ENCODE data around the gene GZMH.
"Not testable (repeated sequence)": the region's sequence is repeated elsewhere in the genome, so short reads cannot be mapped to it uniquely, and the experiment has no call there.

Gene GZMH

GRCh38 chr14:24595073-24595808, 14.2 kb downstream of the GZMH start:
- no peak for DNase-seq (ENCODE audit: low read depth in 2 of 2)

DNA sequence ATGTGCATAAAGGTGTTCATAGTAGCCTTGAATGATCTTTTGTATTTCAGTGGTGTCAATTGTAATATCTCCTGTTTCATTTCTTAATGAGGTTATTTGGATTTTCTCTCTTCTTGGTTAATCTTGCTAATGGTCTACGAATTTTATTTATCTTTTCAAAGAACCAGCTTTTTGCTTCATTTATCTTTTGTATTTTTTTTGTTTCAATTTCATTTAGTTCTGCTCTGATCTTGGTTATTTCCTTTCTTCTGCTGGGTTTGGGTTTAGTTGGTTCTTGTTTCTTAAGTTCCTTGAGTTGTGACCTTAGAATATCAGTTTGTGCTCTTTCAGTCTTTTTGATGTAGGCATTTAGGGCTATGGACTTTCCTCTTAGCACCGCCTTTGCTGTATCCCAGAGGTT, 18.5 kb downstream of the GZMH start:
- not testable (repeated sequence) for DNase-seq (ENCODE audit: low read depth in 2 of 2)

GRCh38 chr14:24584402-24584801, 25.1 kb downstream of the GZMH start:
- DNase-seq (ENCODE audit: low read depth in 2 of 2) = not testable (repeated sequence)

GRCh38 chr14:24578558-24578957, 30.9 kb downstream of the GZMH start:
- DNase-seq (ENCODE audit: low read depth in 2 of 2) = no peak

DNA sequence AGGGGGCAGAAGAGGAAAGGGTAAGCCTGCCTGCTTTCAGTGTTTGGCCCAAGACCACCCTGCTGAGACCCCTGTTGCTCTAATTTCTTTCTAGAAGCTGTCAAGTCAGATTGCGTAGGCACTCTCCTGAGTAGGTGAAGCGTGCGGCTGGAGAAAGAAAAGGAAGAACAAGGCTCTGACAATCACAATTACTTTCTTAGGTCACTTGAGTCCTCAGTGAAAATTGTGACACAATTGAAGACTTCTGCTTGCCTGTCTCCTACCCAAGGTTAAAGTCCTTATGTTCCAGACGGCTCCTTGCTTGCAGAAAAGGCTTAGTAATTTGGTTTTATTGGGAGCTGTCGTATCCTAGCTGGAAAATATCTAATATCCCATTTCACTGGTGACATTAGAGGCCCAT, 32.7 kb downstream of the GZMH start:
- DNase-seq (ENCODE audit: low read depth in 2 of 2) = no peak

GRCh38 chr14:24576182-24576581, 33.3 kb downstream of the GZMH start, which contains the start of gene CTSG:
CTSG (minus strand) TSS chr14:24576250; CDS start chr14:24576223, 27 bp downstream.
- DNase-seq (ENCODE audit: low read depth in 2 of 2) = no peak

DNA sequence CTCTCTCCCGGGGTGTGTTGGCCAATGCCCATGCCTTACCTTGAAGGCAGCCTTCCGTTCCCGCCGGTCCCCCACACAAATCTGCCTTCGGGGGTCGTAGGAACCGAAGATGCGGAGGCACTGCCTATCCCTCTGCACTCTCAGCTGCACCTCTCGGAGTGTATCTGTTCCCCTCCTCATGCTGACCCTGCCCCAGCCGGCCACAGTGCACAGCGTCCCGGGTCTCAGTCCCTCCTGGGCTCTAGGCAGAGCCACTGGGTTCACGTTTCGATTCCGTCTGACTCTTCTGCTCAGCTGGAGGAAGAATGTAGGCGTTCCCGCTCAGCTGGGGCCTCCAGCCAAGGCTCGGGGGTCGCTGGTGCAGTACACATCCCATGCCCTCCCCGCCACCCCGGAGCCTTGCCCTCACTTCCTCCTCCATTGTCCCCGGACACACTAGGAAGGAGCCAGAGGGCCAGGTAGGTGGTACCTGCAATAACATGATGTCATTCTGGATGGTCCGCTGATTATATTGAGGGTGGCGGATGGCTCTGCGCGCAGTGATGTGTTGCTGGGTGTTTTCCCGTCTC, 35.2 kb downstream of the GZMH start:
- no peak for DNase-seq (ENCODE audit: low read depth in 2 of 2)

GRCh38 chr14:24566318-24566717, 43.2 kb downstream of the GZMH start:
- DNase-seq (ENCODE audit: low read depth in 2 of 2) = no peak

- DNase-seq (ENCODE audit: low read depth in 2 of 2) = no peak
Observed at GRCh38 chr14:24565766-24566165, 43.7 kb downstream of the GZMH start.

GRCh38 chr14:24563505-24563904, 46.0 kb downstream of the GZMH start:
- no peak for DNase-seq (ENCODE audit: low read depth in 2 of 2)

GRCh38 chr14:24556756-24557155, 52.7 kb downstream of the GZMH start:
- DNase-seq (ENCODE audit: low read depth in 2 of 2) = no peak

Data from stimulated activated CD4-positive, alpha-beta T cell treated with anti-CD3 and anti-CD28 coated beads, Interleukin-1b, Interleukin-23, amount 100 ng/mL, for 4 hours (primary cell).